Epithelial cell of proximal tubule (primary cell): ENCODE results near the gene TTC24. TPM values are rescaled to one million over a fixed set of nuclear protein-coding genes. Genes with fewer than 3 reads are reported as not detected.

Experiments used
- DNase-seq: peaks from one replicate; pipeline ENCODE4 v3.0.0-alpha.2; 2011; ENCODE audit warnings: low read depth
- H3K4me3 ChIP-seq: 2 replicates; pipeline ENCODE4 v1.5.1; 2011; ENCODE audit warnings: low read depth, mild to moderate bottlenecking, low read length
- CTCF ChIP-seq: conservative IDR thresholded peaks from 2 replicates; pipeline ENCODE4 v1.5.1; 2012; ENCODE audit warnings: low read depth, mild to moderate bottlenecking, low read length
- total RNA-seq: library from RNA; depleted of rRNA; stranded (reverse); fragments of >200 nt; gene quantifications from 2 replicates; pipeline ENCODE4 v1.2.3, GENCODE V29; 2015

The TTC24 gene
- total RNA-seq, 1 donor from 2014 or later = not detected

DNA sequence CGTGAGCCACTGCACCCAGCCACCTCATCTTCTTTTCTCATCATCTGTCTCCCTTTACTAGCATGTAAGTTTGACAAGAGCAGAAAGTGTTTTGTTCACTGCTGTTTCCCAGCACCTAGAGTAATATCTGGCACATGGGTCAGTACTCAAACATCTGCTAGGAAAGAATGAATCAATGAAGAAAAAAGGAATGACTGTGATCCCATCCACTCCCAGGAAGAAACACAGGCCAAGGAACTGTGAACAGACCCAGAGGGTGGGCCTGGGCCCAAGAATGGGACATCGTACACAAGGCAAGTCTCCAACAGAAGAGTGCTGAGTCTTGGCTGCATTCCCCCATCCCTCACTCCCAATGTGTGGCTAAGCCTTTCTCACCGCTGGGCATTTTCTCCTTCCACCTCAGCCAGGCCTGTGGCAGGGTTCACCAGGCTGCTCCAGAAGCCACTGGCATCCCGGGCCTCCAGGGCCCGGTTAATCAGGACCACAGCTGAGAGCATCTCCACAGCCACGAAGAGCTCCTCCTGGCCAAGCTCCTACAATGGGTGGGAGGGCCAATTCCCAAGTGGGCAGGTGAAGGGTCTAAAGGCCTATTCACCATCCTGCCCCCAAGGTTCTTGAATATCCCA, 25.6 kb upstream of the TTC24 start:
- DNase-seq = no peak
- no peak for TF ChIP-seq CTCF

GRCh38 chr1:156554971-156555370, 24.6 kb upstream of the TTC24 start:
- no peak for DNase-seq
- TF ChIP-seq CTCF = no peak
- H3K4me3 ChIP-seq = no peak overlapping the region

More for the DNA sequence above, 25.6 kb upstream of the TTC24 start:
- H3K4me3 ChIP-seq = no peak overlapping the region

DNA sequence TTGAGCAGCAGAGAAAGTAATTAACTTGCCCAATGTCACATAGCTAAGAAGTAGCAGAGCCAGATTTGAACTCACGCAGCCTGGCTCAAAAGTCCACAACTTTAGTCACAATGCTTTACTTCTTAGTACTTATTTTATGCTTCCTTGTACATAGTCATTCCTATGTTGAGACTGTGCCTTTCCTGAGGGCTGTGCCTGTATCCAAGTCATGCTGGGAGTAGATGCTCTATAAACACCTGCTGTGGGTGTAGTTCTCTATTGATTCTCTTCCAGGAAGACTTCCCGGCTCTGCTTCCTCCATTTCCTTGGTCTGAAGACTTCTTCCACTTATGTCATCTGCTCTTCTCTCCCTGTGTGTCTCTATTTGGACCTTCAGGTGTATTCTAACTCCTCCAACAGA, 23.8 kb upstream of the TTC24 start:
- no peak for TF ChIP-seq CTCF
- no peak overlapping the region for H3K4me3 ChIP-seq
- DNase-seq = no peak

- DNase-seq = no peak
- no peak overlapping the region for H3K4me3 ChIP-seq
- TF ChIP-seq CTCF = no peak
Measured at GRCh38 chr1:156556354-156556753, 23.2 kb upstream of the TTC24 start.

GRCh38 chr1:156559086-156559796, 20.3 kb upstream of the TTC24 start:
- no peak overlapping the region for H3K4me3 ChIP-seq
- no peak for DNase-seq
- no peak for TF ChIP-seq CTCF

DNA sequence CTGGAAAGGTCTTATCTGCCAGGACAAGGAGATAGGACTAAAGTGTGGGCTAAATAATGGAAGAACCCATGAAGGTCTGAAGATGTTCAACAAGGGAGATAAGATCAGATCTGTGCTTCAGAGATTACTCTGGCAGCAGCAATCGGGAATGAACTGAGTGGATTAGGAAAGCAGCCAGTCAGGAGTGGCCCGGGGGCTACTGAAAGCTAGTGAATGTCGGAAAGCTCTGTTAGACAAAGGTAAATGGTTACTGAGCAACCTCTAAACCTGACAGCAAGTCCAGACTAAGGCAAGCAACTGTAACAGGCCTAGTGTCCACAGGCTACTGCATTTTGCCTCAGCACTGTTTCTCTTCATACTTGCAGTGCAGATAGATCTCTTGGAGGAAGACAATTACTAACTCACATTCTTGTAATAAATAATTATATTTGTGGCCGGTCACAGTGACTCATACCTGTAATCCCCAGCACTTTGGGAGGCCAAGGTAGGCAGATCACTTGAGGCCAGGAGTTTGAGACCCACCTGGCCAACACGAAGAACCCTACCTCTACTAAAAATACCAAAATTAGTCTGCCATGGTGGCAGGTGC, 19.6 kb upstream of the TTC24 start:
- no peak overlapping the region for H3K4me3 ChIP-seq
- no peak for TF ChIP-seq CTCF
- no peak for DNase-seq
